GM21390 (cell line): ENCODE results near the gene NOG.
A peak's percentile ranks its signal among the peaks of the same experiment; 100 is the strongest.

Experiments
- ATAC-seq: cut with Tn5 transposase; IDR thresholded peaks from one replicate; pipeline ENCODE4 v1.9.1; 2021; ENCODE audit not compliant: unreplicated experiment

Gene NOG

DNA sequence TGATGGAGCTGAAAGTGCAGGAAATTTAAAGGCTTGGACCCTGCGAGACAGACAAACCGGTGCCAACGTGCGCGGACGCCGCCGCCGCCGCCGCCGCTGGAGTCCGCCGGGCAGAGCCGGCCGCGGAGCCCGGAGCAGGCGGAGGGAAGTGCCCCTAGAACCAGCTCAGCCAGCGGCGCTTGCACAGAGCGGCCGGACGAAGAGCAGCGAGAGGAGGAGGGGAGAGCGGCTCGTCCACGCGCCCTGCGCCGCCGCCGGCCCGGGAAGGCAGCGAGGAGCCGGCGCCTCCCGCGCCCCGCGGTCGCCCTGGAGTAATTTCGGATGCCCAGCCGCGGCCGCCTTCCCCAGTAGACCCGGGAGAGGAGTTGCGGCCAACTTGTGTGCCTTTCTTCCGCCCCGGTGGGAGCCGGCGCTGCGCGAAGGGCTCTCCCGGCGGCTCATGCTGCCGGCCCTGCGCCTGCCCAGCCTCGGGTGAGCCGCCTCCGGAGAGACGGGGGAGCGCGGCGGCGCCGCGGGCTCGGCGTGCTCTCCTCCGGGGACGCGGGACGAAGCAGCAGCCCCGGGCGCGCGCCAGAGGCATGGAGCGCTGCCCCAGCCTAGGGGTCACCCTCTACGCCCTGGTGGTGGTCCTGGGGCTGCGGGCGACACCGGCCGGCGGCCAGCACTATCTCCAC is at the start of gene NOG:
NOG (plus strand) TSS at position 54 of the 674 bp plus-strand sequence; CDS start at position 579, 525 bp downstream.
- ATAC-seq, result no peak

DNA sequence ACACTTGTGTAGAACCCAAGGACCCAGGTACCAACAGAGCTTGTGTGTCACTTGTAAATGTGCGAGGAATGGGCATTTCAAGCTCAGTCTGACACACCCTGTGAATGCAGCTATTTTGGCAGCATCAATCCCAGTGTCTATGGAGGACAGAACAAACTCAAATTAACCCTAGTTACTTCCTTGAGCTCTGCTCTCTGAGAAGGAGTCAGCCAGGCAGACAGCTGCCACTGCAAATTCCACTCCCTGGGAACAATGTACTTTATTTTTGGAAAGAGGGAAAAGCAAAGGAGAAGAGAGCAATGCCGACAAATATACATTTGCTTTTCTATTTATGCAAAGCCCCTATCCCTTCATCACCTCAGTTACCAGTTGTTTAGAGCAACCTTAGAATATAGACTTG is 48.4 kb upstream of the NOG start:
- no peak for ATAC-seq

DNA sequence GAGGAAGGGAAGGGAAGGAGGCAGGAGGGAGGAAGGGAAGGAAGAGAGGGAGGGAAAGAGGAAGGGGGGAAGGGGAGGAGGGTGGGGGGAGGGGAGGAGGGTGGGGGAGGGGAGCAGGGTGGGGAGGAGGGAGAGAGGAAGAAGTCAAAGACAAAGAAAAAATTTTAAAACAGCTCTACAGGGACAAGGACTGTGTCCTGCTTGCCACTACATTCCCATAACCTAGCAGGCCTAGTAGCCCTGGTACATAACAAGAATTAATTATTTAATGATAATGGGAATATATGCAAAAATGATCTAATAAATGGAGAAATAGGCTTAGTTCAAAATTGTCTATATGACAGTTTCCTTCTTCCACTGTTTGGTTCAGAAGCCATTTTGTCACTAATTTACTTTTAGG is 47.6 kb upstream of the NOG start:
- ATAC-seq, result no peak

DNA sequence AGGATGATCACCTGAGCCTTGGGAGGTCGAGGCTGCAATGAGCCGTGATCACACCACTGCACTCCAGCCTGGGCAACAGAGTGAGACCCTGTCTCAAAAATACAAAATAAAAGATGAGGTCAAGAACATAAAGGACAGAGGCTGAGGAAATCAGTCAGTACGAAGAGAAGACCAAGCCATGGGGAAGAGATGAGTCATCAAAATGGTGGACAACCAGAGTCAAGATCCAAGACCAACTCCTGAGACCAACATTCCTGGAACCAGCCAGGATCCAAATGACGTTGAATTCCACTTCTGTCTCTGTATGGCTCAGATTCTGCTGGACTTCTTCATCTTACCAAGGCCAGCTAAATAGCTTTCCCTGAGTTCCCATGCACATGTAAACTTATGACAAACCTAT is 44.8 kb upstream of the NOG start:
- no peak for ATAC-seq

DNA sequence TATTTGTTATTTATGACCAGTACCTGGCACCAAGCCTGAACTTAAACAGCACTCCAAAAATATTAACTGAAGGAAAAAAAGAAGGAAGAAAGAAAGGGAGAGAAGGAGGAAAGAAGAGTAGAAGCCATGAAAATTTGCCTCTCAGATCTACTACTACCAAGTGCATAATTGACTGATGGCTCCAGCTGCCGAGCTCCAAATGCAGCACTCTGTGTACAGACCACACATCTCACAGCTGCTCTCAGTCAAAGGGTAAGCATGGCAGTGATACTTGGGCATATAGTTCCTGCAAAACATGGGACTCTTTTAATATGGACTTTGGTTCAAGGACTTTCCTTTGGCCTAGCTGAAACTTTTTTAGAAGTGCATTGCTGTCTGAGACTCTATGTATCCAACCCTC is 44.0 kb upstream of the NOG start:
- no peak for ATAC-seq

DNA sequence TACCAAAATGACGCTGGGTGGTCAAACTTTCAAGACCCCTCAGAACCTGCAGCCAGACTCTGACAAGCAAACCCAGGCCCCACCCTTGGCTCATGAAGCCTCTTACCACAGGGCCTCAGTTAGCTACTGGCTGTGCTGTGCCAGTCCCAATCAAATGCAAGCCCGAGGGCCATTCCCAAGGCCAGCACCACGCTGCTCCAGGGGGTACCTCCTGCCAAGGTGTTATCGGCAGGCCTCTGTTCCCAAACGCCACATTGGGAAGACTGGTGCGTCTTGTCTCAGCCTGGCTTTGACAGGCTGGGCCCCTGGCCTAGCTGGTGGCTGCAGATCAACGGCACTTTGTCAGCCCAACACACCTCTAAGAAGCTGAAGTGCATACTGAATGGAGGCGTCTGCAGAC is 35.8 kb upstream of the NOG start:
- no peak for ATAC-seq

DNA sequence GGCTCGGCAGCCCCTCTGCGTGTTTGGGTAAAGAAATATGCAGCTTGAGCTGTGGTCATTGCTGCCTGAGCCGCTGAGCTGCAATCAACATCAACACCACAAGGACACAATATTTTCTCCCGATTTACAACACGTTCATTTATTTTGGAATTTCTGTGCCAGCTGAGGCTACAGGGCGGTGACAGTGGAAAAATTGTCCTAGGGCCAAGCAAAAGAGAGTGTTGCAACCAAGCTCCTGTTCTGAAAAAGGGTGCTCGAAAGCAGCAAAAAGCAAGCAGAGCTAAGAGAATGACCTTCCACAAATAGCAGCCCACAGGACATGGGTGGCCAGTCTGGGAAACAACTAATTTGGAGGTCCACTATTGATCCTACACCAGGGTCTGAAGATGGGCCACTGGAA is 35.4 kb upstream of the NOG start:
- no peak for ATAC-seq

DNA sequence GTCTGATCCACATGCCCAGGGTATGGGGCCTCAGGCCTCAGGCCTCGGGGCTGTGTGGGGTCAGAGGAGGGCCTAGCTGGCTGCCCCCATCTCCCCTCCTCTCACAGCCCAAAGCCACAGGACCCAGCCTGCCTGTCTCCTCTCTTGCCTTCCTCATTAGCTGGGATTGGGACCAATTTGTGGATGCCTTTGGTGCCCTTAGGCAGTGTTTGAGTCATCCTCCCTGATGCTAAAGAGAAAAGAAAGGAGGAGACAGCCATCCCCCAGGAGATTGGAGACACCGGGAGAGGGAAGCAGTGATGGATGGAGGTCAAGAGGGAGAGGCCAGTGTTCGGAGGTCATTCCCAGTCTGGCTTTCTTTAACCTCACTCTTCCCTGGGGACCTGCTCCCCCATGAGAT is 23.3 kb upstream of the NOG start:
- no peak for ATAC-seq

DNA sequence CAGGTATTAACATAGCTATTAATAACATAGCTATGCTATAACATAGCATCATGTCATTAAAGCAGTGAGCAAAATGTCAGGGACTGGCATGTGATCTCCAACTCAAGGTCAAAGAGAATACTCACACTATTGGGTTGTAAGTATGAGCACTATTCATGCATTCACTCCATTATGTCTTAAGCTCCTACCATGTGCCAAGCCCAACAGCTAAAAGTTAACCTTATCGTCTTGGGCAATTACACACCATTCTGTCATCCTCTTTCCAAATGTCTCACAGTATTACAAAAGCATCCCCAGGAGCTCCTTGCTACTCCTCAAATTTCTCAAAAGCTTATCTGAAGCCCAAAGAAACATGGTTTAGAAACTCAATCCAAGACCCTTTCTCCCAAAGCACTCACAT is 22.0 kb upstream of the NOG start:
- no peak for ATAC-seq

DNA sequence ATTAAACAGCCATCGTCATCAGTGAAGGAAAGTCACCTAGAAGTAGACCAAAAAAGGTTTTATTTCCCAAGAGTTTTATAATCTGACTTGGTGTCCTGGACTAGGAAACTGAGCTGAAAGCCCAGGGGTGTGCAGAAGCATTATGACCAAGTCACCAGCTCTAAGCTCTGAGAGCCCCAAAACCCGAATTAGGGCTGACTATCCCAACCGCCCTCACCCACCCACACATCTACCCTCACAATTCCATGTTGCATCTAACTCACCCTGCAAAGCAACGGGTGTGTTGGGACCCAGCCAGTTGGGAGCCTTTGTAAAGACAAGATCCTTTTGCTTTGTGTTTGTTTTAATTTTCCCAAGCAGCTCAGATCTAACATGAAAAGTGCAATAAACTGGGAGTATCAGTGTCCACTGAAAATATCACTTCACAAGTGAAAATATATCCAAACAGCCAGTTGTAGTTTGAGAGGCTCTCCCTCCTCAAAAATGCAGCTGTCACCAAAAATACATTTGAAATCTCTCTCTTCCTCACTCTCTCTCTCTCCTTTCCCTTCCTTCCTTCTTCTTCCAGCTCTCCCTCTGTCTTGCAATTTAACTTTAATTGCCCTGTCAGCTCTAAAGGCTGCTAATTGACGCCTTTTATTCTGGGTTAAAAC is 16.2 kb upstream of the NOG start:
- ATAC-seq, result no peak

DNA sequence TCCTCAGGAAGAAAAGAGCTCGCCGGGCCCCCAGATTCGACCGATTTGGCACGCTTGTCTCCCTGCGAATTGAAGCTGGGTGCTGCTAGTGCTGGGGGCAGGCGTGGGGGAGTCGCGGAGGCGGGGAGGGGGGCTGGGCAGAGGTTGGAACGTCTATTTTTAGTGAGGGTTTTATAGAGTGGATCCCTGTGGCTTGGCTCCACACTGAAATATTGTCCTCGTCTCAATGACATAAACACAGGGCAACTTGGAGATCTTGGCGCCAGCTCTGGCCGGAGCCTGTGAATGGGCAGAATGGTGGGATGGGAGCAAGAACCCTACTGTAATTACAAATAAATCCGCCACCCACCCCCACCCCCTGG is 15.7 kb upstream of the NOG start:
- ATAC-seq, result no peak

DNA sequence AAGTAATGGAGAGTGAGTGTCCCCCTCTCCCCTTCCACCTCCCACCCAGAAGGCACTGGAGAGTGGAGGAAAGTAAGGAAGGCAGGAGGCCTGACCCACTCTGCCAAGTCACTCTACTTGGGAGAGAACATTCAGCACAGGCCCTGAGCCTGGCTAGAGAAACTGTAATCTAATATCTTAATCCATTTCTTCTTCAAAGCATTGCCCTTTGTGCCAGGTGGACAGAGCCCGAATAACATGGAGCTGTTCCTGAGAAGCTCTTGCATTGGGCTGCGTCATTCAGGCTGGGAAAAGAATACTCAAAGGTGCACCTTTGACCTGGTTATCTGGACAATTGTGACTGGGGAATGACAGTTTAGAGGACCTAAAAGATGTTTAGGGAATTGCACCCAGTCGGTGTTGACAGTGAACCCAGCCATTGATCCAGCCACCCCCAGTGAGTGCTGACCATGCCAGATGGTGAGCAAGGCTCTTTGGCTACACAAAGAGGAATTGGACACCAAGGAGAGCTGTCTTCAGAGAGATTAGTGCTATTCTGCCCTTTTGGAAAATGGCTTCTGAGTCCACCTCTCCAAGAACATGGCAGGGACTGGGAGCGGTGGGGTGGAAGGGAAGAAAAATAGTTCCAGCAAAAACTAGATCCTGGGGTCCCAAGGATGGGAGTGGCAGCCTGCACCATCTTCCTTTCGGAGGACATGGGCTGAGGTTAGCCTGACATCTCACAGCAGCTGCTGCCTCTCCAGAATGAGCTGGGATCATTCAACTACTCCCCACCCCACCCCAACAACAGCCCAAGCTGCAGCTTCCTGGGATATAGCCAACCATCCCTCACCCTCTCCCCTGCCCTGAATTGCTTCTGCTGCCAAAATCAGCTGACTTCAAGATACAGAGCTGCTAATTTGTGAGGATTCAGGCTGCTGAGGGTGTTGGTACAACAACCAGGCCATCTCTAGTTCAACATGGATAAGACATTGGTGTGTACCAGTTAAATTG is 11.6 kb upstream of the NOG start:
- no peak for ATAC-seq

DNA sequence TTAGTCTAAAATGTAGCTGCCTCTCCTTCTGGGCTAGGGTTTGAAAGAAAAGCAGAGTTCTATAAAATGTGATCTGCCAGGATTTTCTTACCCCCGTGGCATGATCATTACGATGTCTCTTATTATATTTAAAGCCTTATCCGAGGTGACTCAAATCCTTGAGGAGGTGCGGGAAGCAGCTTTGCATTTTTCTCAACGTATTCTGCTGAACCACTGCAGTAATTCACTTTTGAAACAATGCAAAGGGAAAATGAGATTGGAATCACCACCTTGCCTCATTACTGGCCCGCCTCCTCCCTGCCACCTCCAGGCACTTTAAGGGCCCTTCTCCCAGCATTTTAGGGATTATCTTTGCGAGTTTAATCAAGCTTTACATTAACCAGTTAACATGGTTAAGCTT is 9.7 kb upstream of the NOG start:
- no peak for ATAC-seq

DNA sequence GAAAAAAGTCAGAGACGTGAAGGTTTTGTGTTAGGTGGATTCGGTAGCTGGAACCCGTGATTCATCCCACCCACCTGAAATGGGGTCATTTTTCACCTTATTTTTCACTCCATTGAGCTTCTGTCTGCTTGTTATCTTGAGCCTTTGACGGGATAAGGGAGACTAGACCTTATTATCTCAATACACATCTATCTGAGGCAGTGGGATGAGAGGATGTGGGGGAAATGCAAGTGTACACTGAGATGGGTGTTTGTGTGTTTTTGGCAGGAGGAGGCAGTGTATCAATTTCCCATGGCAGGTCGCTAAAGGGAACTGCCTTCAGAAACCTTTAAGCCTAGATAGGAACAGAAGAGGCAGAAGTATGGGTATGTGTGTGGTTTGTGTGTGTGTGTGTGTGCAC is 6.2 kb upstream of the NOG start:
- ATAC-seq, result no peak

DNA sequence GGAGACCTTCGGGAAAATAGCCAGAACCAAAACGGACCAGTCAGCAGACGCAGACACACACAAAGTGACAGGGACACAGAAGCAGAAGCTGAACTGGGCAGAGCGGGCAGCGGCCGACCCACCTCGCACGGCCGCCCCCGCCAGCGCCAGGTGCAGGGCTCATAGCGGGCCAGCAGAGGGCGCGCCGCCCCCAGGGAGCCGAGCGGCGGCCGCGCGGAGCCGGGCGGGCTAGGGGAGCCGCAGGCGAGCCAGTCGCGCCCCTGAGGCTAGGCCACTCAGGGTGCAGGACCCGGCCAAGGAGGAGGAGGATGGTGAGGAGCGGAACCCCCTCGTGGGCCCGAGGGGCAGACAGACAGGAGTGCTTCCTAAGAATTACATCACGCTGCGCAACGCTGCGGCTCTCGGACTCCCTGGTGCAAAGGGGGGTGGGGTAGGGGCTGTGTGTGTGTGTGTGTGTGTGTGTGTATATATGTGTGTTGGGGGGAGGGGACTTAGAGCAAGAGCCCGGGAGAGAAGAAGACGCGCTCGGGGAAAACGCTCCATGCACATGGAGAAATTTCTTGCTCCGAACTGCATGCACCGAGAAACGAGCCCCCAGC is 913 bp upstream of the NOG start:
- peak; percentile 76 for ATAC-seq

DNA sequence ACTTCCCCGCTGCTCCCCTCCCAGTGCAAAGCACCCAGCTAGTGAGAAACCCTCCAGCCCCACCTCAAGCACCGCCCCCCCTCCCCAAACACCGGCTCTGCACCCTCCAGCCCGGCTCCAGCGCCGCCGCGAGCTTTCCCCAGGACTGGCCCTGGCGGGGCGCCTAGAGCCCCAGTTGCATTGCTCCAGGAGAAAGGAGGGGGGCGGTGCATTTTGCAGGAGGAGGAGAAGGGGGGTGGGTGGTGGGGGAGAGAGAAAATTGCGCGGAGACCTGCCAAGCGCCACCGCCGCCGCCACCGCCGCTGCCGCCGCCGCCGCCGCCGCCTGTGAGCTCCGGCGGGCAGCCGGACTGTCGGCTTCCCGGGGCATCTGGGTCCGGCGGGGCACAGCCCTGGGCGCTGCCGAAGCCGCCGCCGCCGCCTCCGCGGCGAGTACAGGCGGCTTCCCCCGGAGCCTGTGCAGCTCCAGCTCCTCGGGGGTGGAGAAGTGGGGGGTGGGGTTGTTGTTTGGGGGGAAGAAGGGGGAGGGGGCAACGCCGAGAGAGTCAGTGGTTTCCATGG is 333 bp upstream of the NOG start:
- ATAC-seq, result no peak

DNA sequence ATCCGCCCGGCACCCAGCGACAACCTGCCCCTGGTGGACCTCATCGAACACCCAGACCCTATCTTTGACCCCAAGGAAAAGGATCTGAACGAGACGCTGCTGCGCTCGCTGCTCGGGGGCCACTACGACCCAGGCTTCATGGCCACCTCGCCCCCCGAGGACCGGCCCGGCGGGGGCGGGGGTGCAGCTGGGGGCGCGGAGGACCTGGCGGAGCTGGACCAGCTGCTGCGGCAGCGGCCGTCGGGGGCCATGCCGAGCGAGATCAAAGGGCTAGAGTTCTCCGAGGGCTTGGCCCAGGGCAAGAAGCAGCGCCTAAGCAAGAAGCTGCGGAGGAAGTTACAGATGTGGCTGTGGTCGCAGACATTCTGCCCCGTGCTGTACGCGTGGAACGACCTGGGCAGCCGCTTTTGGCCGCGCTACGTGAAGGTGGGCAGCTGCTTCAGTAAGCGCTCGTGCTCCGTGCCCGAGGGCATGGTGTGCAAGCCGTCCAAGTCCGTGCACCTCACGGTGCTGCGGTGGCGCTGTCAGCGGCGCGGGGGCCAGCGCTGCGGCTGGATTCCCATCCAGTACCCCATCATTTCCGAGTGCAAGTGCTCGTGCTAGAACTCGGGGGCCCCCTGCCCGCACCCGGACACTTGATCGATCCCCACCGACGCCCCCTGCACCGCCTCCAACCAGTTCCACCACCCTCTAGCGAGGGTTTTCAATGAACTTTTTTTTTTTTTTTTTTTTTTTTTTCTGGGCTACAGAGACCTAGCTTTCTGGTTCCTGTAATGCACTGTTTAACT is 1.0 kb downstream of the NOG start:
- no peak for ATAC-seq

DNA sequence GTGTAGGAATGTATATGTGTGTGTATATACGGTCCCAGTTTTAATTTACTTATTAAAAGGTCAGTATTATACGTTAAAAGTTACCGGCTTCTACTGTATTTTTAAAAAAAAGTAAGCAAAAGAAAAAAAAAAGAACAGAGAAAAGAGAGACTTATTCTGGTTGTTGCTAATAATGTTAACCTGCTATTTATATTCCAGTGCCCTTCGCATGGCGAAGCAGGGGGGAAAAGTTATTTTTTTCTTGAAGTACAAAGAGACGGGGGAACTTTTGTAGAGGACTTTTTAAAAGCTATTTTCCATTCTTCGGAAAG is 1.6 kb downstream of the NOG start:
- ATAC-seq, result no peak

DNA sequence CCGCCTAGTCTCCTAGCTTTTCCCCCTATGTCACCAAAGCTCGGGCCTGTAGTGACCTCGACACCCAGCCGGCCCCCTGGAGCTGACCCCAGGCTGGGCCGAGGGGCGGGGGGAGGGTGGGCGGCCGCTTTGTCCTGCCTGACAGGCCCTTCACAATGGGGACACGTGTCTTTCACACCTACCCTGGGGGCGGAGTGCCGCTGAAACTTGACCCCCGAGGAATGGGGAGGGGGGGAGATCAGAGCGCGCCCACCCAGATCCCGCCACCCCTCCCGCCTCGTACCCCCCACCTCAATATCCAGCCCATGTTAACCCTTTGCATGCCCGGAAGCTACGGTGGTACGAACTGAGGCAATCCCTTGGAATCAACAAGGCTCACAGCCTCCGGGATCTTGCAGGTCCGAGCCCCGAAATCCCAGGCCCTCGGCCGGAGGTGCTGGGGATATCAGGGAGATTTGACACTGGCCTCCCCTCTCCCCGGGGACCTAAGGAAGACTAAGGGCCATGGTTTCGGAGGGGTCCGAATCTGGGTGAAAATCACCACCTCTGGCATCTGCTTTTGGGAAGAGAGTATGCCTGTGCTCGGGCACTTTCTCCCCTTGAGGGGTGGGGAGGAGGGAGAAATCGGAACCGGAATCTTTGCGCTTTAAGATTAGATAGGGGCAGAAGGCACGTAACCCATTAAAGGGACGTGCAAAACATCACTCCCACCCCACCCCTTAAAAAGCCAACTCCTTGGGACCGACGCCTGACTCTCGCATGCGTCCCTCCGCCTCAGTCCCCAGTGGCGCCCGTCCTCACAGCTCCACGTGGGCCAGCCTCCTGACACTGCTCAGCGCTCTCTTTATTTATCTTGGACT is 2.6 kb downstream of the NOG start:
- no peak for ATAC-seq
